Measurements from ENCODE around the gene GNB1. TPM values are rescaled to one million over a fixed set of nuclear protein-coding genes. Genes with fewer than 3 reads are reported as not detected.

The GNB1 gene
- polyA plus RNA-seq, 3 donors: 41.9 to 357 (median 111) TPM

DNA sequence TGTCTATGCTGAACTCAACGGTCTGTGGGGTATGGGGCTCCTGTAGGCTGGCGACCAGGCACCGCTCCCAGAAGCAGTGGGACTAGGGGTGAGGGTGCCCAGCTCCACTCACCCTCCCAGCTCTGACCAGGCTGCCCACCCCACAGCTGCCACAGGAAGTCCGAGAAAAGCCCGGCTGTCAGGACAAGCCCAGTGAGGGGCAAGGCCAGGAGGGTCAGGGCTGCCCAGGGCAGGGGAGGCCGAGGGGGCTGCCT is 31.7 kb upstream of the GNB1 start:
- Histone ChIP-seq H3K4me1 (ENCODE audit: control insufficient read depth in 1 of 2, insufficient read depth in 2 of 2, low read length in 2 of 2) (peaks cover 13 to 19% of the 10 kb centered on the region in 2 donors), H4K20me1 (ENCODE audit: insufficient read depth, low read length) (no peaks in the 10 kb centered on the region), H3K9ac (ENCODE audit: insufficient read depth, low read length, poor library complexity, severe bottlenecking) (no peak overlapping the region), H3K4me2 (replicated peaks; ENCODE audit: extremely low read depth, low read length, poor library complexity, severe bottlenecking) (no peak overlapping the region), H3K79me2 (ENCODE audit: insufficient read depth, low read length) (no peaks in the 10 kb centered on the region), H3K9me3 (replicated peaks in 1 of 2; ENCODE audit: control insufficient read depth in 1 of 2, insufficient read depth in 1 of 2, low read length in 2 of 2) (no peaks in the 10 kb centered on the region), H3K27me3 (ENCODE audit: control insufficient read depth in 2 of 2, insufficient read depth in 2 of 2, low read length in 2 of 2) (peaks cover 0 to 9% of the 10 kb centered on the region in 2 donors), H3K27ac (ENCODE audit: low read depth in 1 of 2, low read length in 2 of 2) (no peak overlapping the region), H3K4me3 (replicated peaks in 1 of 3; ENCODE audit: low read depth in 2 of 3, low read length in 3 of 3) (no peak overlapping the region), H2AFZ (ENCODE audit: insufficient read depth, low read depth, low read length, poor library complexity, severe bottlenecking) (no peak overlapping the region), H3K36me3 (replicated peaks in 1 of 2; ENCODE audit: control insufficient read depth in 1 of 2, insufficient read depth in 2 of 2, low read length in 2 of 2) (no peaks in the 10 kb centered on the region)
- Mint-ChIP-seq H3K4me1 (peaks cover 7% of the 10 kb centered on the region), H3K4me3 (no peak overlapping the region), H3K9me3 (peaks cover 0 to 5% (median 0%) of the 10 kb centered on the region in 7 donors), H3K36me3 (no peaks in the 10 kb centered on the region), H3K27ac (no peak overlapping the region), H3K27me3 (ENCODE audit: low read depth in 3 of 3) (peaks cover 3 to 13% (median 6%) of the 10 kb centered on the region in 3 donors)
- TF ChIP-seq, protein P1, sequence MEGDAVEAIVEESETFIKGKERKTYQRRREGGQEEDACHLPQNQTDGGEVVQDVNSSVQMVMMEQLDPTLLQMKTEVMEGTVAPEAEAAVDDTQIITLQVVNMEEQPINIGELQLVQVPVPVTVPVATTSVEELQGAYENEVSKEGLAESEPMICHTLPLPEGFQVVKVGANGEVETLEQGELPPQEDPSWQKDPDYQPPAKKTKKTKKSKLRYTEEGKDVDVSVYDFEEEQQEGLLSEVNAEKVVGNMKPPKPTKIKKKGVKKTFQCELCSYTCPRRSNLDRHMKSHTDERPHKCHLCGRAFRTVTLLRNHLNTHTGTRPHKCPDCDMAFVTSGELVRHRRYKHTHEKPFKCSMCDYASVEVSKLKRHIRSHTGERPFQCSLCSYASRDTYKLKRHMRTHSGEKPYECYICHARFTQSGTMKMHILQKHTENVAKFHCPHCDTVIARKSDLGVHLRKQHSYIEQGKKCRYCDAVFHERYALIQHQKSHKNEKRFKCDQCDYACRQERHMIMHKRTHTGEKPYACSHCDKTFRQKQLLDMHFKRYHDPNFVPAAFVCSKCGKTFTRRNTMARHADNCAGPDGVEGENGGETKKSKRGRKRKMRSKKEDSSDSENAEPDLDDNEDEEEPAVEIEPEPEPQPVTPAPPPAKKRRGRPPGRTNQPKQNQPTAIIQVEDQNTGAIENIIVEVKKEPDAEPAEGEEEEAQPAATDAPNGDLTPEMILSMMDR (IDR thresholded peaks at IDR 0.05): no peak
- WGBS (ENCODE audit: insufficient coverage): 80% methylated on average over 3 of the region's 6 CpGs
- intact Hi-C loops (cut with micrococcal nuclease): loop anchor here in 1 of 2 donors (5.0 kb wide), 1 partner anchor 490 kb away; the partner anchor contains the start of gene PEX10
- DNase-seq: no peak

DNA sequence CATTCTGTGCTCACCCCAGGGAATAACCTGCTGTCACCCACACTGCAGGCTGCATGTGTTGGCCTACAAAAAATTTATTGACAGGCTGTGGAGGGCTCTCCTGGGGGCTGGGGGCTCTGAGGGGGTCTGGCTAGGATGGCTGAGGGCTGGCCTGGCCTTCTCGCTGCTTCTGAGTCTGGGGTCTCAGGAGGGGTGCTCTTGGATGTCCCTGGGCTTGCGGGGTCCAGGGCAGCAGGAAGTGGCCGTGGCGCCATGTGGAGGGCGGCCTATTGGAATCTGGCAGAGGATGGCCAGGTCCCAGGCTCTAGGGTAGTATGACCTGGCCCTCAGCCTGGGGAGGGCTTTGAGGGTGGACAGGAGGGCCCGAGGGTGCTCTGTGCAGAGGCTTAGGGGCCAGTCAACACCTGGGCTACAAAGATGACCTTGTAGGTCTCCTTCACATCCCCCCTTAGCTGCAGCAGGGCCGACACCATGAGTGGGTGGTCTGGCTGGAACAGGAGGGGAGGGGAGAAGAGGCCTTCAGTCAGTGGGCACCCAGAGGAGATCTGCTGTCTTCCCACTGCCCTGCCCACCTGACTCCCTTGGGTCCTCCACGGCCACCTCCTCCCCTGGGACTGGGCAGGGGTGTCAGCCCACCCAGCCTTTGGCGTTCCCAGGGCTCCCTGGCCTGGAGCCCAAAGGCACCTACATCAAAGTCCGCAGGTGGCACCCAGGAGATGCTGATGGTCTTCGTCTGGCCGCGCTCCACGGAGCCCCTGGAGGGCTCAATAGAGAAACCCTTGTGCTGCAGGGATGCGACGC is 31.2 kb upstream of the GNB1 start:
- Histone ChIP-seq H4K20me1 (ENCODE audit: insufficient read depth, low read length) (no peaks in the 10 kb centered on the region), H3K4me1 (ENCODE audit: control insufficient read depth in 1 of 2, insufficient read depth in 2 of 2, low read length in 2 of 2) (peaks cover 13 to 19% of the 10 kb centered on the region in 2 donors), H3K4me2 (replicated peaks; ENCODE audit: extremely low read depth, low read length, poor library complexity, severe bottlenecking) (no peak overlapping the region), H2AFZ (ENCODE audit: insufficient read depth, low read depth, low read length, poor library complexity, severe bottlenecking) (no peak overlapping the region), H3K9me3 (replicated peaks in 1 of 2; ENCODE audit: control insufficient read depth in 1 of 2, insufficient read depth in 1 of 2, low read length in 2 of 2) (no peaks in the 10 kb centered on the region), H3K4me3 (replicated peaks in 1 of 3; ENCODE audit: low read depth in 2 of 3, low read length in 3 of 3) (no peak overlapping the region), H3K27me3 (ENCODE audit: control insufficient read depth in 2 of 2, insufficient read depth in 2 of 2, low read length in 2 of 2) (peaks cover 0 to 11% of the 10 kb centered on the region in 2 donors), H3K79me2 (ENCODE audit: insufficient read depth, low read length) (no peaks in the 10 kb centered on the region), H3K27ac (ENCODE audit: low read depth in 1 of 2, low read length in 2 of 2) (no peak overlapping the region), H3K36me3 (replicated peaks in 1 of 2; ENCODE audit: control insufficient read depth in 1 of 2, insufficient read depth in 2 of 2, low read length in 2 of 2) (no peaks in the 10 kb centered on the region), H3K9ac (ENCODE audit: insufficient read depth, low read length, poor library complexity, severe bottlenecking) (no peak overlapping the region)
- no peak overlapping the region for H3K4me3 Mint-ChIP-seq
- peaks cover 0 to 5% (median 0%) of the 10 kb centered on the region in 7 donors for H3K9me3 Mint-ChIP-seq
- H3K4me1 Mint-ChIP-seq: peaks cover 7% of the 10 kb centered on the region
- H3K36me3 Mint-ChIP-seq: no peaks in the 10 kb centered on the region
- 98% methylated on average over 12 of the region's 16 CpGs for WGBS (ENCODE audit: insufficient coverage)
- no peak overlapping the region for H3K27ac Mint-ChIP-seq
- TF ChIP-seq, protein P1 (IDR thresholded peaks at IDR 0.05): no peak
- DNase-seq: no peak
- peaks cover 2 to 14% (median 8%) of the 10 kb centered on the region in 3 donors for H3K27me3 Mint-ChIP-seq (ENCODE audit: low read depth in 3 of 3)
- intact Hi-C loops (cut with micrococcal nuclease): loop anchor here in 1 of 2 donors (5.0 kb wide), 1 partner anchor 490 kb away; the partner anchor contains the start of gene PEX10
